Measurements from ENCODE around the gene GABRB3.

The GABRB3 gene

DNA sequence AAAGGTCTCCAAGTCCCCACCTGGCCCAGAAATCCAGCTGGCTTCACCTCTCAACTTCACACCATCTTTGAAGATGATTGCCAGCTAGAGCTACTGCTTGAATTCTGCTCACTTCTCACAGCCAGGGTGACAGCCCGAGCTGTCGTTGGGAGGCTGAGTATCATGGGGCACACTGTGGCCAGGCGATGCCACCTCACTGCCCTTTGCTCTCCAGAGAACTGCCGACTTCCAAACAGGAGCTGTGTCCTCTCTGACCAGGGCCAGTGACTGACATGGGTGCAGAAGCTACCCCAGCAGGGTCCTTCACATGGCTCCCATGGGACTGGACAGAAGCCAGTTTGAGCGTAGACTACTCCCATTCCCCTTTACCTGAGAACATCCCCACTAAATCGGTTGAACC, 254.0 kb downstream of the GABRB3 start:
- Histone ChIP-seq H3K9me3 (ENCODE audit: control insufficient read depth, insufficient read depth, low read length) (peaks cover 32% of the 10 kb centered on the region), H3K4me1 (ENCODE audit: control insufficient read depth, low read length) (no peaks in the 10 kb centered on the region)
- TF ChIP-seq EZH2phosphoT487 (IDR thresholded peaks at IDR 0.05; ENCODE audit: borderline replicate concordance, low read length) = no peak
- TF ChIP-seq, protein P1, sequence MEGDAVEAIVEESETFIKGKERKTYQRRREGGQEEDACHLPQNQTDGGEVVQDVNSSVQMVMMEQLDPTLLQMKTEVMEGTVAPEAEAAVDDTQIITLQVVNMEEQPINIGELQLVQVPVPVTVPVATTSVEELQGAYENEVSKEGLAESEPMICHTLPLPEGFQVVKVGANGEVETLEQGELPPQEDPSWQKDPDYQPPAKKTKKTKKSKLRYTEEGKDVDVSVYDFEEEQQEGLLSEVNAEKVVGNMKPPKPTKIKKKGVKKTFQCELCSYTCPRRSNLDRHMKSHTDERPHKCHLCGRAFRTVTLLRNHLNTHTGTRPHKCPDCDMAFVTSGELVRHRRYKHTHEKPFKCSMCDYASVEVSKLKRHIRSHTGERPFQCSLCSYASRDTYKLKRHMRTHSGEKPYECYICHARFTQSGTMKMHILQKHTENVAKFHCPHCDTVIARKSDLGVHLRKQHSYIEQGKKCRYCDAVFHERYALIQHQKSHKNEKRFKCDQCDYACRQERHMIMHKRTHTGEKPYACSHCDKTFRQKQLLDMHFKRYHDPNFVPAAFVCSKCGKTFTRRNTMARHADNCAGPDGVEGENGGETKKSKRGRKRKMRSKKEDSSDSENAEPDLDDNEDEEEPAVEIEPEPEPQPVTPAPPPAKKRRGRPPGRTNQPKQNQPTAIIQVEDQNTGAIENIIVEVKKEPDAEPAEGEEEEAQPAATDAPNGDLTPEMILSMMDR (IDR thresholded peaks at IDR 0.05; ENCODE audit: low read depth, low read length, poor library complexity, severe bottlenecking) = no peak

DNA sequence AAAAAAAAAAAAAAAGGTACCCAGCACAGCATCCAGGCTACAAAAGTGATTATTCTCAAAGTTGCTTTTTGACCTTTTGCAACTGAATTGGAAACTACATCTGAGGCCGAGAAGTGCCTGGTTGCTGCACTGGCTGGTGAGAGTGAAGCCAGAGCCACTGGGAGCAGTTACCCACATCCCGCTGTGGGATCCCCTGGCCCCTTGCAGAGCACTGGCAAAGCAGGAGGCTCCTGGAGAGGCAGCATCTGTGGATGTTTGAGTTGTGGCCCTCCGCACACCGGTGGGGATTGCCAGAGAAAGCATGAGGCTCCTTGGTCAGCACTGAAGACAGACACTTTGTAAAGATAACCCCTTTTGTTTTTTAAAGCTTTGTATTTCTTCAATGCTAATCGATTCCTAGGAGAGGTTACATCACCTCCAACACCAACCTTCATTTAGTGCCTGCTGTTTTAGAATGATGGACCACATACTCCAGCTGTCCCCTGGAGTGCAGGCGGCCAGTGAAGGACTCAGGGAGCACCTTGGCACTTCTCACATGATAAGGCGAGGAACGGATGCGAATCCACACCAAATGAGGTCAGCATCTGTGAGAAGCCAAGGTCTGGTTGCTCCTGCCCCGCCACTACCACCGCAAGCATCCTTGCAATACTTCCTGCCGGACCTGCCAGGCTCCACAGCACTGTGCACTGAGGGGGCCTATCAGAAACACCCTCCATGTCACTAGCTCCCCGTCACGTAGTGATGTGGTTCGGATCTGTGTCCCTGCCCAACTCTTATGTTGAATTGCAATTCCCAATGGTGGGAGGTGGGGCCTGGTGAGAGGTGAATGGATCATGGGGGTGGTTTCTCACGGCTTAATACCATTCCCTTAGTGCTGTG, 256.5 kb downstream of the GABRB3 start:
- Histone ChIP-seq H3K9me3 (ENCODE audit: control insufficient read depth, insufficient read depth, low read length) (peaks cover 34% of the 10 kb centered on the region), H3K9me2 (replicated peaks; ENCODE audit: control insufficient read depth, low read length) (no peaks in the 10 kb centered on the region), H3K79me2 (ENCODE audit: control insufficient read depth, low read length) (no peaks in the 10 kb centered on the region), H4K20me1 (ENCODE audit: control insufficient read depth, insufficient read depth, low read depth, low read length) (no peaks in the 10 kb centered on the region), H3K4me1 (ENCODE audit: control insufficient read depth, low read length) (no peaks in the 10 kb centered on the region), H3K27me3 (ENCODE audit: control insufficient read depth, low read length) (no peaks in the 10 kb centered on the region), H3K36me3 (ENCODE audit: control insufficient read depth, low read length) (no peaks in the 10 kb centered on the region), H3K4me3 (ENCODE audit: low read length) (no peak overlapping the region), H3K4me2 (ENCODE audit: low read length) (no peak overlapping the region), H3F3A (ENCODE audit: control insufficient read depth, insufficient read depth) (no peaks in the 10 kb centered on the region), H3K27ac (ENCODE audit: low read depth, low read length) (no peak overlapping the region)
- TF ChIP-seq, protein P1 (IDR thresholded peaks at IDR 0.05; ENCODE audit: low read depth, low read length, poor library complexity, severe bottlenecking) = no peak

More for the DNA sequence above, 254.0 kb downstream of the GABRB3 start:
- Histone ChIP-seq H3K79me2 (ENCODE audit: control insufficient read depth, low read length) (no peaks in the 10 kb centered on the region), H3K4me3 (ENCODE audit: low read length) (no peak overlapping the region), H3K4me2 (ENCODE audit: low read length) (no peak overlapping the region), H3K27me3 (ENCODE audit: control insufficient read depth, low read length) (no peaks in the 10 kb centered on the region), H3K27ac (ENCODE audit: low read depth, low read length) (no peak overlapping the region), H3F3A (ENCODE audit: control insufficient read depth, insufficient read depth) (no peaks in the 10 kb centered on the region), H3K36me3 (ENCODE audit: control insufficient read depth, low read length) (no peaks in the 10 kb centered on the region), H3K9me2 (replicated peaks; ENCODE audit: control insufficient read depth, low read length) (no peaks in the 10 kb centered on the region), H4K20me1 (ENCODE audit: control insufficient read depth, insufficient read depth, low read depth, low read length) (no peaks in the 10 kb centered on the region)

DNA sequence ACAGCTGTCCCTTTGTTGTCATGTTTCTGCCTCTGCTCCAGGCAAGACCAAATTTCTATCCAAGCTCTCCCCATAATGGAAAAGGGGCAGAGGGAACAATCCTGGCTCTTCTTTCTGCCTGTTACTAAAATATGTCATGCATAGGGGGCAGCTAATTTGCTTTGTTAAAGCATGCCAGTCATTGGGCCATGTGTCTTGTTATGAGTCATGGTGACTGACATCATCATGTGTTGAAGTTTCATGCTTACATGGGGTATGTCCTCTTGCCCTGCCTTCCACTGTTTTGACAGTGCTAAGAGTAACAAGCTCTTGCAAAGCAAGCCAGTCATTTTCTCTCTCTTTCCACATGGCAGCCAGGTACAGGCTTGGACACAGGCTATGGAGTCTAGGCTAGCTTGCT, 268.9 kb downstream of the GABRB3 start:
- Histone ChIP-seq H3K27me3 (ENCODE audit: control insufficient read depth, low read length) (no peaks in the 10 kb centered on the region), H3K4me1 (ENCODE audit: control insufficient read depth, low read length) (no peaks in the 10 kb centered on the region), H3F3A (ENCODE audit: control insufficient read depth, insufficient read depth) (no peaks in the 10 kb centered on the region), H3K27ac (ENCODE audit: low read depth, low read length) (no peak overlapping the region), H3K9me2 (replicated peaks; ENCODE audit: control insufficient read depth, low read length) (no peaks in the 10 kb centered on the region), H3K79me2 (ENCODE audit: control insufficient read depth, low read length) (no peaks in the 10 kb centered on the region), H4K20me1 (ENCODE audit: control insufficient read depth, insufficient read depth, low read depth, low read length) (no peaks in the 10 kb centered on the region), H3K9me3 (ENCODE audit: control insufficient read depth, insufficient read depth, low read length) (peaks cover 15% of the 10 kb centered on the region; the same call in 1 of the 2 replicates), H3K4me3 (ENCODE audit: low read length) (no peak overlapping the region), H3K36me3 (ENCODE audit: control insufficient read depth, low read length) (no peaks in the 10 kb centered on the region), H3K4me2 (ENCODE audit: low read length) (no peak overlapping the region)
- no peak for TF ChIP-seq EZH2phosphoT487 (IDR thresholded peaks at IDR 0.05; ENCODE audit: borderline replicate concordance, low read length)

Data from DOHH2 (cell line).